ENCODE data around the gene FEZF1. TPM values are rescaled to one million over a fixed set of nuclear protein-coding genes. Genes with fewer than 3 reads are reported as not detected.

Gene FEZF1
- polyA plus RNA-seq, 1 donor from 2014 or later = 1.1 TPM

GRCh38 chr7:122312789-122313188, 8.2 kb upstream of the FEZF1 start:
- H3K36me3 ChIP-seq (ENCODE audit: insufficient read depth, low read length) = no peaks in the 10 kb centered on the region
- H3K4me3 ChIP-seq (ENCODE audit: low read length) = no peak overlapping the region
- peaks cover 7% of the 10 kb centered on the region for H3F3A ChIP-seq (ENCODE audit: insufficient read depth, low read length, poor library complexity, severe bottlenecking)
- H3K9ac ChIP-seq (ENCODE audit: low read length) = no peak overlapping the region
- H2AFZ ChIP-seq (ENCODE audit: low read depth, low read length) = no peak overlapping the region
- peaks cover 99% of the 10 kb centered on the region for H3K27me3 ChIP-seq (ENCODE audit: insufficient read depth, low read depth, low read length)
- peaks cover 81% of the 10 kb centered on the region for H3K79me2 ChIP-seq (replicated peaks; ENCODE audit: insufficient read depth, low read length)
- H3K27ac ChIP-seq (ENCODE audit: low read length) = no peak overlapping the region
- H3K4me2 ChIP-seq (ENCODE audit: low read length) = no peak overlapping the region
- H3K9me3 ChIP-seq (ENCODE audit: low read length) = peaks cover 4% of the 10 kb centered on the region
- TF ChIP-seq EZH2 (IDR thresholded peaks at IDR 0.05; ENCODE audit: borderline replicate concordance, insufficient read depth, low read length, poor library complexity, severe bottlenecking) (no peak), EP300 (conservative IDR thresholded peaks at IDR 0.05; ENCODE audit: poor library complexity, severe bottlenecking) (no peak), MXI1 (conservative IDR thresholded peaks at IDR 0.05; ENCODE audit: poor library complexity, severe bottlenecking) (no peak), REST (IDR thresholded peaks at IDR 0.05; ENCODE audit: borderline replicate concordance) (no peak), RAD21 (conservative IDR thresholded peaks at IDR 0.05) (no peak)
- no peaks in the 10 kb centered on the region for H3K9me2 ChIP-seq (ENCODE audit: insufficient read depth, low read length)
- H4K20me1 ChIP-seq (ENCODE audit: insufficient read depth) = no peaks in the 10 kb centered on the region

- no peak overlapping the region for H2AFZ ChIP-seq (ENCODE audit: low read depth, low read length)
- H4K20me1 ChIP-seq (ENCODE audit: insufficient read depth) = no peaks in the 10 kb centered on the region
- H3K27ac ChIP-seq (ENCODE audit: low read length) = no peak overlapping the region
- no peaks in the 10 kb centered on the region for H3K9me2 ChIP-seq (ENCODE audit: insufficient read depth, low read length)
- no peak overlapping the region for H3K9ac ChIP-seq (ENCODE audit: low read length)
- no peaks in the 10 kb centered on the region for H3K36me3 ChIP-seq (ENCODE audit: insufficient read depth, low read length)
- no peak for TF ChIP-seq MXI1 (conservative IDR thresholded peaks at IDR 0.05; ENCODE audit: poor library complexity, severe bottlenecking)
- TF ChIP-seq EP300 (conservative IDR thresholded peaks at IDR 0.05; ENCODE audit: poor library complexity, severe bottlenecking) = no peak
- peak; percentile 2 for TF ChIP-seq POLR2AphosphoS5 (IDR thresholded peaks at IDR 0.05)
- H3F3A ChIP-seq (ENCODE audit: insufficient read depth, low read length, poor library complexity, severe bottlenecking) = peaks cover 7% of the 10 kb centered on the region
- no peak overlapping the region for H3K4me2 ChIP-seq (ENCODE audit: low read length)
- peak overlapping the region; percentile 46 for H3K4me3 ChIP-seq (ENCODE audit: low read length)
- H3K27me3 ChIP-seq (ENCODE audit: insufficient read depth, low read depth, low read length) = peaks cover 99% of the 10 kb centered on the region
- H3K79me2 ChIP-seq (replicated peaks; ENCODE audit: insufficient read depth, low read length) = peaks cover 90% of the 10 kb centered on the region
- H3K9me3 ChIP-seq (ENCODE audit: low read length) = peaks cover 4% of the 10 kb centered on the region
These were observed 7.3 kb upstream of the FEZF1 start for GRCh38 chr7:122311734-122312450.

GRCh38 chr7:122311050-122311700, 6.6 kb upstream of the FEZF1 start:
- H4K20me1 ChIP-seq (ENCODE audit: insufficient read depth) = no peaks in the 10 kb centered on the region
- no peak overlapping the region for H2AFZ ChIP-seq (ENCODE audit: low read depth, low read length)
- peaks cover 7% of the 10 kb centered on the region for H3F3A ChIP-seq (ENCODE audit: insufficient read depth, low read length, poor library complexity, severe bottlenecking)
- no peak overlapping the region for H3K9ac ChIP-seq (ENCODE audit: low read length)
- H3K27me3 ChIP-seq (ENCODE audit: insufficient read depth, low read depth, low read length) = peaks cover 99% of the 10 kb centered on the region
- H3K27ac ChIP-seq (ENCODE audit: low read length) = no peak overlapping the region
- peaks cover 96% of the 10 kb centered on the region for H3K79me2 ChIP-seq (replicated peaks; ENCODE audit: insufficient read depth, low read length)
- no peak overlapping the region for H3K4me2 ChIP-seq (ENCODE audit: low read length)
- H3K36me3 ChIP-seq (ENCODE audit: insufficient read depth, low read length) = no peaks in the 10 kb centered on the region
- TF ChIP-seq REST (IDR thresholded peaks at IDR 0.05; ENCODE audit: borderline replicate concordance) (no peak), TAF1 (IDR thresholded peaks at IDR 0.05; ENCODE audit: low read depth) (no peak)
- H3K9me2 ChIP-seq (ENCODE audit: insufficient read depth, low read length) = no peaks in the 10 kb centered on the region
- H3K9me3 ChIP-seq (ENCODE audit: low read length) = peaks cover 4% of the 10 kb centered on the region
- H3K4me3 ChIP-seq (ENCODE audit: low read length) = peak overlapping the region; percentile 46
